DND-41 (cell line): ENCODE measurements around the gene HOTAIR.

Source experiments
- CTCF ChIP-seq: IDR thresholded peaks from 2 replicates; pipeline ENCODE4 v1.5.1; 2012; ENCODE audit warnings: borderline replicate concordance, low read length, moderate library complexity, mild to moderate bottlenecking; ENCODE audit not compliant: poor library complexity, severe bottlenecking; ENCODE audit errors: extremely low read depth
- EZH2 ChIP-seq: IDR thresholded peaks from 3 replicates; pipeline ENCODE4 v1.6.1; 2012; ENCODE audit warnings: borderline replicate concordance, low read depth, mild to moderate bottlenecking, moderate library complexity, low read length, inconsistent platforms; ENCODE audit not compliant: severe bottlenecking

- TF ChIP-seq CTCF (peak; percentile 41), EZH2 (no peak)
These were observed 38.1 kb upstream of the HOTAIR start for GRCh38 chr12:54012631-54013409.
